ENCODE results near the gene PMCH.

GRCh38 chr12:102174761-102175160, 22.9 kb downstream of the PMCH start:
- TF ChIP-seq CTCF (IDR thresholded peaks at IDR 0.05), result no peak
- TF ChIP-seq POLR2A (IDR thresholded peaks at IDR 0.05), result no peak

Measured in right lobe of liver (tissue), 4 donors.